ENCODE results near the gene EFNA5.

GRCh38 chr5:107558823-107559375 is 111.8 kb downstream of the EFNA5 start:
- TF ChIP-seq CTCF (IDR thresholded peaks at IDR 0.05) = no peak
- no peak for TF ChIP-seq ZFX (IDR thresholded peaks at IDR 0.05; ENCODE audit: borderline replicate concordance)

Measured in 22Rv1 (cell line).